SK-N-SH (cell line): ENCODE measurements around the gene DSG3. TPM values are rescaled to one million over a fixed set of nuclear protein-coding genes. Genes with fewer than 3 reads are reported as not detected.

Experiments
- CTCF ChIA-PET: fragments of 300-600, 350-600 bp; formaldehyde crosslinking; extraction: SDS; loops from one replicate; lab custom pipeline; 2021; lab: Yijun Ruan, JAX
- POLR2A ChIA-PET: fragments of 350-600 bp; sonication (Branson Sonifier 250); formaldehyde crosslinking; extraction: SDS; loops from one replicate; lab custom pipeline; 2020; ENCODE audit warnings: antibody characterized with exemption, inconsistent platforms; lab: Yijun Ruan, JAX
- DNase-seq: peaks from one replicate; pipeline ENCODE4 v3.0.0; 2012
- H2AFZ ChIP-seq: fragments of 200-600 bp; sonication (generic); 2 replicates; pipeline ENCODE4 v1.8.1; 2016; ENCODE audit warnings: antibody characterized with exemption, mild to moderate bottlenecking, low read depth
- H3F3A ChIP-seq: fragments of 200-600 bp; sonication (generic); replicated peaks from 2 replicates; pipeline ENCODE3; 2016; ENCODE audit warnings: antibody characterized with exemption, mild to moderate bottlenecking; ENCODE audit not compliant: insufficient read depth
- H3K27ac ChIP-seq, 2 experiments: fragments of 200-500 bp in 1 of 2; fragments of 200-600 bp in 1 of 2; sonication (Bioruptor generic) in 1 of 2; sonication (generic), shearing (Covaris generic) in 1 of 2; 2 replicates each; pipeline versions ENCODE4 v1.5.1 to v1.6.1; 2014 to 2016; ENCODE audit warnings: low read depth in 2 of 2, inconsistent platforms in 1 of 2, low read length in 1 of 2, mild to moderate bottlenecking in 1 of 2, mixed read lengths in 1 of 2
- H3K27me3 ChIP-seq: fragments of 200-600 bp; sonication (generic), shearing (Covaris generic); 2 replicates; pipeline ENCODE4 v1.6.1; 2016; ENCODE audit warnings: mixed run types; ENCODE audit not compliant: insufficient read depth
- H3K36me3 ChIP-seq, 2 experiments: fragments of 200-500 bp in 1 of 2; fragments of 200-600 bp in 1 of 2; sonication (Bioruptor generic) in 1 of 2; sonication (generic) in 1 of 2; replicated peaks in 1 of 2; 2 replicates each; pipeline versions ENCODE3 to v1.5.1; 2014 to 2016; ENCODE audit warnings: low read length in 1 of 2, mild to moderate bottlenecking in 1 of 2; ENCODE audit not compliant: insufficient read depth in 2 of 2, control insufficient read depth in 1 of 2
- H3K4me1 ChIP-seq, 2 experiments: fragments of 200-500 bp in 1 of 2; fragments of 200-600 bp in 1 of 2; sonication (Bioruptor generic) in 1 of 2; sonication (generic), shearing (Covaris generic) in 1 of 2; 2 replicates each; pipeline versions ENCODE4 v1.5.1 to v1.6.1; 2014 to 2016; ENCODE audit warnings: low read depth in 1 of 2, low read length in 1 of 2, mixed run types in 1 of 2; ENCODE audit not compliant: insufficient read depth in 2 of 2, control insufficient read depth in 1 of 2
- H3K4me2 ChIP-seq: fragments of 200-600 bp; sonication (generic), shearing (Covaris generic); 2 replicates; pipeline ENCODE4 v1.6.1; 2017; ENCODE audit warnings: mixed run types
- H3K4me3 ChIP-seq, 2 experiments: fragments of 200-500 bp in 1 of 2; fragments of 200-600 bp in 1 of 2; sonication (Bioruptor generic) in 1 of 2; sonication (generic), shearing (Covaris generic) in 1 of 2; 2 replicates each; pipeline versions ENCODE4 v1.5.1 to v1.8.1; 2014 to 2016; ENCODE audit warnings: low read depth in 2 of 2, inconsistent platforms in 1 of 2, low read length in 1 of 2, mild to moderate bottlenecking in 1 of 2, mixed read lengths in 1 of 2, moderate library complexity in 1 of 2
- H3K79me2 ChIP-seq: fragments of 200-600 bp; sonication (generic); 2 replicates; pipeline ENCODE4 v1.8.1; 2017; ENCODE audit warnings: mild to moderate bottlenecking; ENCODE audit not compliant: insufficient read depth
- H3K9ac ChIP-seq: fragments of 200-600 bp; sonication (generic); 2 replicates; pipeline ENCODE4 v1.6.1; 2017; ENCODE audit warnings: mixed run types
- H3K9me2 ChIP-seq: fragments of 200-600 bp; sonication (generic); 2 replicates; pipeline ENCODE4 v1.6.1; 2017; ENCODE audit warnings: mixed run types
- H3K9me3 ChIP-seq: fragments of 200-600 bp; sonication (generic); 2 replicates; pipeline ENCODE4 v1.6.1; 2017; ENCODE audit warnings: mixed run types, mild to moderate bottlenecking, moderate library complexity
- H4K20me1 ChIP-seq: fragments of 200-600 bp; sonication (generic); 2 replicates; pipeline ENCODE4 v1.6.1; 2017; ENCODE audit warnings: mild to moderate bottlenecking, mixed run types; ENCODE audit not compliant: insufficient read depth
- CHD2 ChIP-seq: fragments of 150-350 bp; IDR thresholded peaks from 2 replicates; pipeline ENCODE4 v1.6.1; 2018; ENCODE audit warnings: low read length; ENCODE audit not compliant: partially characterized antibody
- ELF1 ChIP-seq: IDR thresholded peaks from 2 replicates; pipeline ENCODE4 v1.4.0; 2012
- EP300 ChIP-seq, 2 experiments: IDR thresholded peaks; 2 replicates each; pipeline versions ENCODE4 v1.4.0 to v1.6.1; 2012; ENCODE audit warnings: borderline replicate concordance in 1 of 2, low read depth in 1 of 2, low read length in 1 of 2
- EZH2phosphoT487 ChIP-seq: fragments of 200-600 bp; sonication (generic); IDR thresholded peaks from 2 replicates; pipeline ENCODE4 v1.6.1; 2017; ENCODE audit warnings: low read depth, mixed run types, mild to moderate bottlenecking, antibody characterized with exemption, moderate library complexity, borderline replicate concordance
- FOSL2 ChIP-seq: IDR thresholded peaks from 2 replicates; pipeline ENCODE4 v1.4.0; 2012; ENCODE audit warnings: low read depth, mild to moderate bottlenecking, moderate library complexity, borderline replicate concordance
- FOXJ3 ChIP-seq: sonication (generic); formaldehyde crosslinking; IDR thresholded peaks from 2 replicates; pipeline ENCODE4 v1.5.1; 2020; ENCODE audit warnings: mild to moderate bottlenecking, missing genetic modification reagents
- FOXM1 ChIP-seq: IDR thresholded peaks from 2 replicates; pipeline ENCODE4 v1.4.0; 2012; ENCODE audit warnings: low read depth, mild to moderate bottlenecking
- GABPA ChIP-seq: IDR thresholded peaks from 2 replicates; pipeline ENCODE4 v1.4.0; 2012; ENCODE audit warnings: low read depth, mild to moderate bottlenecking
- MEF2A ChIP-seq: IDR thresholded peaks from 2 replicates; pipeline ENCODE4 v1.4.0; 2012; ENCODE audit warnings: low read depth, borderline replicate concordance
- MXI1 ChIP-seq: IDR thresholded peaks from 2 replicates; pipeline ENCODE4 v1.6.1; 2012; ENCODE audit warnings: mild to moderate bottlenecking, low read depth, low read length, improper control_type of control experiment
- NRF1 ChIP-seq: IDR thresholded peaks from 2 replicates; pipeline ENCODE4 v1.6.1; 2012; ENCODE audit warnings: low read depth, mild to moderate bottlenecking, low read length
- POLR2AphosphoS5 ChIP-seq: IDR thresholded peaks from 2 replicates; pipeline ENCODE4 v1.6.1; 2012; ENCODE audit warnings: low read depth, low read length
- RXRA ChIP-seq: IDR thresholded peaks from 2 replicates; pipeline ENCODE4 v1.4.0; 2012; ENCODE audit warnings: low read depth, mild to moderate bottlenecking, borderline replicate concordance
- TCF12 ChIP-seq: IDR thresholded peaks from 2 replicates; pipeline ENCODE4 v1.4.0; 2012
- TEAD4 ChIP-seq: IDR thresholded peaks from 2 replicates; pipeline ENCODE4 v1.4.0; 2012; ENCODE audit warnings: mild to moderate bottlenecking, borderline replicate concordance; ENCODE audit not compliant: insufficient read depth
- WGBS: methylation state at CpG from one replicate; pipeline ENCODE4 v1.1.6; 2017; ENCODE audit warnings: low lambda C conversion rate; 5-methylcytosine and 5-hydroxymethylcytosine counted together
- polyA plus RNA-seq, 3 experiments: library from polyadenylated mRNA; depleted of rRNA; stranded (reverse); fragments of >200 nt; gene quantifications; 2 replicates each; pipeline ENCODE4 v1.2.3, GENCODE V29; 2012
- TF ChIP-seq, protein P1 (sequence below): IDR thresholded peaks from 2 replicates; pipeline ENCODE4 v1.4.0; 2012; ENCODE audit warnings: low read depth, borderline replicate concordance
- TF ChIP-seq, protein P2 (sequence below): fragments of 150-350 bp; IDR thresholded peaks from 2 replicates; pipeline ENCODE4 v1.6.1; 2017; ENCODE audit warnings: antibody characterized with exemption, low read length, low read depth, borderline replicate concordance
- TF ChIP-seq, protein P3 (sequence below): fragments of 200-600 bp; sonication (generic); IDR thresholded peaks from 2 replicates; pipeline ENCODE4 v1.6.1; 2017; ENCODE audit warnings: antibody characterized with exemption, mild to moderate bottlenecking, moderate library complexity
- TF ChIP-seq, protein P4 (sequence below): fragments of 150-350 bp; IDR thresholded peaks from 2 replicates; pipeline ENCODE4 v1.6.1; 2016; ENCODE audit warnings: mild to moderate bottlenecking, low read depth, low read length

The DSG3 gene
- polyA plus RNA-seq, 1 of the 3 experiments (the other 2 are of a cell fraction) = 0.02 TPM

DNA sequence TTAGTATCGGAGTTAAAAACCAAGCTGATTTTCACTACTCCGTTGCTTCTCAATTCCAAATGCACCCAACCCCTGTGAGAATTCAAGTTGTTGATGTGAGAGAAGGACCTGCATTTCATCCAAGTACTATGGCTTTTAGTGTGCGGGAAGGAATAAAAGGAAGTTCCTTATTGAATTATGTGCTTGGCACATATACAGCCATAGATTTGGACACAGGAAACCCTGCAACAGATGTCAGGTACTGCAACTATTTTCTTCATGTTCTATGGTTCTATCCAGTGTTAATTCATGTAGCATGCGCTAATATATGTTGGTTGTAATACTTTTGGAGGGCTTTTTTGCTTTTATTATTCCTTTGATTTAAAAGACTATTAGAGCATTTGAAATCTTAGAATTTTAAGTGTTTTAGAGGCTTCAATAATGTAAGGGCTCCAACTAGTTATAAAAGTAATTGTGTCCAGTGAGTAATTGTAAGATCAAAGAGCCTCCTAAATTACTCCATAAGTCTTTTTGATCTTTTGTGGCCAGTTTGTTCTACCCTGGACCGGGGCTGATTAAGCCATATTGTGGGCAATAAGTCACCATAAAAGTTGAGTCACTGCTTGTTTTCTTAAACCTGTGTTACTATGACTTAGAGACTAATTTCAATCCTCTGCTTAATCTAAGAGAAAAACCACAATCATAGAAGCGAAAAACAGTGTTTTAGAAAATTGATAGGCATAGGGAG, 48.1 kb upstream of the DSG3 start:
- Histone ChIP-seq H2AFZ (no peak overlapping the region), H3K9me3 (no peaks in the 10 kb centered on the region), H3F3A (no peaks in the 10 kb centered on the region), H3K27ac (no peak overlapping the region), H3K4me3 (no peak overlapping the region), H3K79me2 (no peaks in the 10 kb centered on the region), H3K27me3 (peaks cover 8% of the 10 kb centered on the region; the same call in 1 of the 2 replicates), H4K20me1 (no peaks in the 10 kb centered on the region), H3K4me2 (no peak overlapping the region), H3K9me2 (no peaks in the 10 kb centered on the region), H3K9ac (no peak overlapping the region), H3K36me3 (no peaks in the 10 kb centered on the region), H3K4me1 (no peaks in the 10 kb centered on the region)
- TF ChIP-seq MXI1 (no peak), EP300 (IDR thresholded peaks at IDR 0.05; ENCODE audit: borderline replicate concordance in 1 of 2, low read depth in 1 of 2, low read length in 1 of 2) (no peak), POLR2AphosphoS5 (no peak)
- 14% methylated on average over 6 of the region's 6 CpGs for WGBS
- ChIA-PET POLR2A (no interaction called here), CTCF (no interaction called here)
- DNase-seq = no peak

DNA sequence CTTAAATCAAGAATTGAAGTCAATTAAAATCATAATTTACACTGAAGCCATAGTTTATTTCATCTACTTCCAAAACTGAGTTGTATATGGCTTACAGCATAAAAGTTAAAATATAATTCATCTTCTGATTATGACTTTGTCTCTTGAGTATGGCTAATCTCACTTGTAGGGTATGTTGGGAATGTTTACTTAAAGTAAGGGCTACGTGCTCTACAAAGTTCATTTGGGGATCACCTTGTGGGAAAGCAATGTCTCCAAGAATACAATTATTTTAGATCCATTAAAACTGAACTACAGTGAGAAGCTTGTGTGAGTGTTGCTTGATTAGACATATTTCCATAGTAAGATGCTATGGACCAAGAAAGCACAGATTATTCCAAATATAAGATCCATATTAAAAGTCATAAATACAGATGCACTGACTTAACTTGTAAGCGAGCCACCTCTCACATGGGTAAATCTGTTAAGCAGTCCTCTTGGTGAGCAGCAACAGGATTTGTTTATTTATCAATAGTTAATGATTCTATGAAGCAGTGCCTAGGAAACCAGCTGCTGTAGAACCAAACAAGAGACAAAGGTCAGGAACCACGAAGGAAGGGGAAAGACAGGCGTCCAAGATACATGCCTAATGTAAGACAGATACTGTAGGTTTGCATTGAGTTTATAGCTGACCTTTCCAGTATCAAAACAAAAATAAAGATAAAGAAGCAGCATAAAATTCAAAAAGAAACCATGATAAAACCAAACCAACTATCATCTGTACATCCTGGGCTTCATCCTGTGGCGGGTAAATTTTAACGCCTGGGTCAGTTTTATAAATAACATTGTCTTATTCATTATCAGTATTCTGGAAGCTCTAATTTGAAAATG, 46.1 kb upstream of the DSG3 start:
- ChIA-PET POLR2A (no interaction called here), CTCF (interaction anchor here (1.0 to 1.4 kb wide), 2 partner anchors 9 to 13 kb away, joined by 3 read pairs; no protein-coding TSS in a partner anchor)
- Histone ChIP-seq H3K9me2 (no peaks in the 10 kb centered on the region), H3K79me2 (no peaks in the 10 kb centered on the region), H3K4me3 (no peak overlapping the region), H3K36me3 (no peaks in the 10 kb centered on the region), H3K27me3 (peaks cover 8% of the 10 kb centered on the region; the same call in 1 of the 2 replicates), H3F3A (no peaks in the 10 kb centered on the region), H3K27ac (no peak overlapping the region), H4K20me1 (no peaks in the 10 kb centered on the region), H3K9me3 (no peaks in the 10 kb centered on the region), H2AFZ (no peak overlapping the region), H3K4me2 (no peak overlapping the region), H3K4me1 (no peaks in the 10 kb centered on the region), H3K9ac (no peak overlapping the region)
- WGBS = 9% methylated on average over 6 of the region's 6 CpGs
- no peak for DNase-seq
- TF ChIP-seq TEAD4 = no peak
- no peak for TF ChIP-seq FOSL2
- TF ChIP-seq, protein P1, sequence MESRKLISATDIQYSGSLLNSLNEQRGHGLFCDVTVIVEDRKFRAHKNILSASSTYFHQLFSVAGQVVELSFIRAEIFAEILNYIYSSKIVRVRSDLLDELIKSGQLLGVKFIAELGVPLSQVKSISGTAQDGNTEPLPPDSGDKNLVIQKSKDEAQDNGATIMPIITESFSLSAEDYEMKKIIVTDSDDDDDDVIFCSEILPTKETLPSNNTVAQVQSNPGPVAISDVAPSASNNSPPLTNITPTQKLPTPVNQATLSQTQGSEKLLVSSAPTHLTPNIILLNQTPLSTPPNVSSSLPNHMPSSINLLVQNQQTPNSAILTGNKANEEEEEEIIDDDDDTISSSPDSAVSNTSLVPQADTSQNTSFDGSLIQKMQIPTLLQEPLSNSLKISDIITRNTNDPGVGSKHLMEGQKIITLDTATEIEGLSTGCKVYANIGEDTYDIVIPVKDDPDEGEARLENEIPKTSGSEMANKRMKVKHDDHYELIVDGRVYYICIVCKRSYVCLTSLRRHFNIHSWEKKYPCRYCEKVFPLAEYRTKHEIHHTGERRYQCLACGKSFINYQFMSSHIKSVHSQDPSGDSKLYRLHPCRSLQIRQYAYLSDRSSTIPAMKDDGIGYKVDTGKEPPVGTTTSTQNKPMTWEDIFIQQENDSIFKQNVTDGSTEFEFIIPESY = no peak
- TF ChIP-seq, protein P2, sequence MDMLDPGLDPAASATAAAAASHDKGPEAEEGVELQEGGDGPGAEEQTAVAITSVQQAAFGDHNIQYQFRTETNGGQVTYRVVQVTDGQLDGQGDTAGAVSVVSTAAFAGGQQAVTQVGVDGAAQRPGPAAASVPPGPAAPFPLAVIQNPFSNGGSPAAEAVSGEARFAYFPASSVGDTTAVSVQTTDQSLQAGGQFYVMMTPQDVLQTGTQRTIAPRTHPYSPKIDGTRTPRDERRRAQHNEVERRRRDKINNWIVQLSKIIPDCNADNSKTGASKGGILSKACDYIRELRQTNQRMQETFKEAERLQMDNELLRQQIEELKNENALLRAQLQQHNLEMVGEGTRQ = no peak
- TF ChIP-seq, protein P3, sequence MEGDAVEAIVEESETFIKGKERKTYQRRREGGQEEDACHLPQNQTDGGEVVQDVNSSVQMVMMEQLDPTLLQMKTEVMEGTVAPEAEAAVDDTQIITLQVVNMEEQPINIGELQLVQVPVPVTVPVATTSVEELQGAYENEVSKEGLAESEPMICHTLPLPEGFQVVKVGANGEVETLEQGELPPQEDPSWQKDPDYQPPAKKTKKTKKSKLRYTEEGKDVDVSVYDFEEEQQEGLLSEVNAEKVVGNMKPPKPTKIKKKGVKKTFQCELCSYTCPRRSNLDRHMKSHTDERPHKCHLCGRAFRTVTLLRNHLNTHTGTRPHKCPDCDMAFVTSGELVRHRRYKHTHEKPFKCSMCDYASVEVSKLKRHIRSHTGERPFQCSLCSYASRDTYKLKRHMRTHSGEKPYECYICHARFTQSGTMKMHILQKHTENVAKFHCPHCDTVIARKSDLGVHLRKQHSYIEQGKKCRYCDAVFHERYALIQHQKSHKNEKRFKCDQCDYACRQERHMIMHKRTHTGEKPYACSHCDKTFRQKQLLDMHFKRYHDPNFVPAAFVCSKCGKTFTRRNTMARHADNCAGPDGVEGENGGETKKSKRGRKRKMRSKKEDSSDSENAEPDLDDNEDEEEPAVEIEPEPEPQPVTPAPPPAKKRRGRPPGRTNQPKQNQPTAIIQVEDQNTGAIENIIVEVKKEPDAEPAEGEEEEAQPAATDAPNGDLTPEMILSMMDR = no peak
- no peak for TF ChIP-seq RXRA
- TF ChIP-seq NRF1 = no peak
- no peak for TF ChIP-seq TCF12
- TF ChIP-seq, protein P4, sequence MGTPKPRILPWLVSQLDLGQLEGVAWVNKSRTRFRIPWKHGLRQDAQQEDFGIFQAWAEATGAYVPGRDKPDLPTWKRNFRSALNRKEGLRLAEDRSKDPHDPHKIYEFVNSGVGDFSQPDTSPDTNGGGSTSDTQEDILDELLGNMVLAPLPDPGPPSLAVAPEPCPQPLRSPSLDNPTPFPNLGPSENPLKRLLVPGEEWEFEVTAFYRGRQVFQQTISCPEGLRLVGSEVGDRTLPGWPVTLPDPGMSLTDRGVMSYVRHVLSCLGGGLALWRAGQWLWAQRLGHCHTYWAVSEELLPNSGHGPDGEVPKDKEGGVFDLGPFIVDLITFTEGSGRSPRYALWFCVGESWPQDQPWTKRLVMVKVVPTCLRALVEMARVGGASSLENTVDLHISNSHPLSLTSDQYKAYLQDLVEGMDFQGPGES = no peak
- TF ChIP-seq EZH2phosphoT487 = no peak
- no peak for TF ChIP-seq GABPA
- no peak for TF ChIP-seq CHD2
- TF ChIP-seq MEF2A = no peak
- TF ChIP-seq ELF1 = no peak
- no peak for TF ChIP-seq FOXJ3 (CRISPR knock-in tag)
- no peak for TF ChIP-seq FOXM1
